Memory B cell (primary cell): ENCODE measurements around the gene THOC7.

Experiments used
- ATAC-seq: fragments of 150-1000 bp; cut with Tn5 transposase; 2 replicates; pipeline ENCODE4 v1.10.0; 2021; ENCODE audit warnings: low read depth, mild to moderate bottlenecking, moderate library complexity
- DNase-seq, 2 donors: peaks; one replicate each; pipeline ENCODE4 v3.0.0; 2022; ENCODE audit warnings: low spot score in 2 of 2
- H3K27ac Mint-ChIP-seq: one replicate; pipeline ENCODE4 v1.8.0; 2022; ENCODE audit warnings: mild to moderate bottlenecking, moderate library complexity, mixed read lengths
- H3K27me3 Mint-ChIP-seq: one replicate; pipeline ENCODE4 v1.8.0; 2022; ENCODE audit warnings: mixed read lengths
- H3K36me3 Mint-ChIP-seq: one replicate; pipeline ENCODE4 v1.8.0; 2022; ENCODE audit warnings: mild to moderate bottlenecking, mixed read lengths
- H3K4me1 Mint-ChIP-seq: one replicate; pipeline ENCODE4 v1.8.0; 2022; ENCODE audit warnings: mixed read lengths
- H3K4me3 Mint-ChIP-seq: one replicate; pipeline ENCODE4 v1.8.0; 2022; ENCODE audit warnings: mild to moderate bottlenecking, moderate library complexity, mixed read lengths
- H3K9me3 Mint-ChIP-seq: one replicate; pipeline ENCODE4 v1.8.0; 2022; ENCODE audit warnings: mixed read lengths

THOC7 gene

GRCh38 chr3:63863150-63864007 is at the start of gene THOC7, which contains the start of gene ATXN7:
THOC7 (minus strand) TSS chr3:63863805; CDS start chr3:63863790, 15 bp downstream.
ATXN7 (plus strand) TSS chr3:63863867; CDS start chr3:63912599, 48,732 bp downstream.
- H3K4me3 Mint-ChIP-seq, result peak within 1 kb of the TSS; percentile 95
- peak; percentile 60 to 74 for DNase-seq
- peak; percentile 86 for ATAC-seq
- peaks cover 28% of the 10 kb centered on the region for H3K4me1 Mint-ChIP-seq
- no peaks in the 10 kb centered on the region for H3K27me3 Mint-ChIP-seq
- H3K27ac Mint-ChIP-seq, result peak within 1 kb of the TSS; percentile 93
- no peaks in the 10 kb centered on the region for H3K9me3 Mint-ChIP-seq
- H3K36me3 Mint-ChIP-seq, result peaks cover 2% of the 10 kb centered on the region

DNA sequence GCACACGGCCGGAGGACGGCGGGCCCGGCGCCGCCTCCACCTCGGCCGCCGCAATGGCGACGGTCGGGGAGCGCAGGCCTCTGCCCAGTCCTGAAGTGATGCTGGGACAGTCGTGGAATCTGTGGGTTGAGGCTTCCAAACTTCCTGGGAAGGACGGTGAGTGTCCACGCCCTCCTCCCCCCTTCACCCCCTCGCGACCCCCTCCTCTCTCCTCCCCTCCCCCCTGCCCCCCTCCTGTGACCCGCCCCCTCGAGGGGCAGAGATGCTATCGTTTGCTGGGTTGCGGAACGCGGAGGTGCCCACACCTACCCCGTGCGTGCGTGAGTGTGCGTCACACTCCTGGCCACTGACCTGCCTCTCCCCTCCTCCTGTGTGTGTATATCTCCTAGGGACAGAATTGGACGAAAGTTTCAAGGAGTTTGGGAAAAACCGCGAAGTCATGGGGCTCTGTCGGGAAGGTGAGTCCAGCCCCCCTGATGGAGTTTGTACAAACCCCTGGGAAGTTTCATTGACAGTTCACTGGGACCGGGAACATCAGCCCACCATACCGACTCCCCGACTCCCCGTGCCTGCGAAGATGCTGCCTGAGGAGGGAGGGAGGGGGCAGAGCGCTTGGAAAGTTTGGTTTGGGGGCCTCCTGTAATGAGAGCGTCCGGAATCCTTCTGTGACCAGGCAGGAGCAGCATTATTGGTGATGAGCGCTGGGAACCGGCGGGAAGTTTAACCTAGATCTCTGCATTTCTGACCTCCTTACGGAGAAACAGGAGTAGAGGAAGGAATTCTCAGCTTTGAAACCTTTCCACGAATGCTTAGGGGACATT is 49.4 kb upstream of the THOC7 start:
- peak; percentile 36 for ATAC-seq
- H3K9me3 Mint-ChIP-seq, result no peaks in the 10 kb centered on the region
- H3K27ac Mint-ChIP-seq, result peak overlapping the region; percentile 85
- no peak for DNase-seq
- H3K4me1 Mint-ChIP-seq, result peaks cover 17% of the 10 kb centered on the region
- peak overlapping the region; percentile 91 for H3K4me3 Mint-ChIP-seq
- peaks cover 9% of the 10 kb centered on the region for H3K36me3 Mint-ChIP-seq
- H3K27me3 Mint-ChIP-seq, result no peaks in the 10 kb centered on the region

- peaks cover 3% of the 10 kb centered on the region for H3K36me3 Mint-ChIP-seq
- H3K9me3 Mint-ChIP-seq, result no peaks in the 10 kb centered on the region
- ATAC-seq (peak; percentile 65), DNase-seq (peak; percentile 61 to 76)
- peak within 1 kb of the TSS; percentile 91 for H3K4me3 Mint-ChIP-seq
- H3K27ac Mint-ChIP-seq, result peak within 1 kb of the TSS; percentile 85
- no peaks in the 10 kb centered on the region for H3K27me3 Mint-ChIP-seq
- peaks cover 14% of the 10 kb centered on the region for H3K4me1 Mint-ChIP-seq
Observed at GRCh38 chr3:63911873-63912767, 48.5 kb upstream of the THOC7 start, which contains the start of gene SCAANT1. SCAANT1 (minus strand) TSS chr3:63912383.

DNA sequence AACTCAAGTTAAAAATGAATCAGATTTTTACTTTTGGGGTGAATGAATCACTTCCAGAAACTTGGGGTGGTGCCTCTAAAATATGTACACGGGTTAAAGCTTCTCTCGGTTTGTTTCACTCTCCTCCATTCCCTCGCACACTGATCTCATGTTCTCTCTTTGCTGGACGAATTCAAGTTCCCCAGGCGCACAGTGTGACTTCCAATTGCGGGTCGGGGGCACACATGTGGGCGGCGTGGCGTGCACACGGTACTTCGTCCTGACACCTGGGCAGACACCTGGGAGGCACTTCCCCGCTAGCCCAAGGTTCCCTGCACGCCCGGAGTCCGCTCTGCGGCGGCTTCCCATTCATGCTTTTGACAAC is 47.9 kb upstream of the THOC7 start:
- Mint-ChIP-seq H3K27me3 (no peaks in the 10 kb centered on the region), H3K36me3 (peaks cover 5% of the 10 kb centered on the region), H3K4me3 (peak overlapping the region; percentile 87), H3K27ac (peak overlapping the region; percentile 85), H3K9me3 (no peaks in the 10 kb centered on the region), H3K4me1 (peaks cover 17% of the 10 kb centered on the region)
- DNase-seq, result no peak
- peak; percentile 19 for ATAC-seq

DNA sequence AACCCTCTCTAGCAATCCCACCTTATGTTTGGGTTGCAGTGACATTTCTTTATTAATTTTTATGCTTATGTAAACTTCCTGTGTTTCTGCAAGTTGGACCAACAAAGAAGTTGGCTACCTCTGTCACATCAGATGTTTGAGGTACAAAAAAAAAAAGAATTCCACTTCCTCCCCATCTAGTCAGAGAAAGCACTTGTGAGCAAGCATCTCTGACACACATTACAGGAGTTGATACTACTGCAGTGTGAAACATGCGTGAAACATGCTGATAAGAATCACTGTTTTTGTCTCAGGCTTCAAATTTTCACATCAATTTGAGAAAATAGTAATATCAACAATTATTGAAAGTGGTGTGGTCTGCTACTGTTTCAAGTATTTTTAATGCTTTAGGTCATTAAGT is 47.3 kb upstream of the THOC7 start:
- peak overlapping the region; percentile 85 for H3K27ac Mint-ChIP-seq
- DNase-seq (no peak), ATAC-seq (no peak)
- peaks cover 4% of the 10 kb centered on the region for H3K36me3 Mint-ChIP-seq
- peak overlapping the region; percentile 87 for H3K4me3 Mint-ChIP-seq
- no peaks in the 10 kb centered on the region for H3K9me3 Mint-ChIP-seq
- H3K27me3 Mint-ChIP-seq, result no peaks in the 10 kb centered on the region
- peaks cover 16% of the 10 kb centered on the region for H3K4me1 Mint-ChIP-seq

DNA sequence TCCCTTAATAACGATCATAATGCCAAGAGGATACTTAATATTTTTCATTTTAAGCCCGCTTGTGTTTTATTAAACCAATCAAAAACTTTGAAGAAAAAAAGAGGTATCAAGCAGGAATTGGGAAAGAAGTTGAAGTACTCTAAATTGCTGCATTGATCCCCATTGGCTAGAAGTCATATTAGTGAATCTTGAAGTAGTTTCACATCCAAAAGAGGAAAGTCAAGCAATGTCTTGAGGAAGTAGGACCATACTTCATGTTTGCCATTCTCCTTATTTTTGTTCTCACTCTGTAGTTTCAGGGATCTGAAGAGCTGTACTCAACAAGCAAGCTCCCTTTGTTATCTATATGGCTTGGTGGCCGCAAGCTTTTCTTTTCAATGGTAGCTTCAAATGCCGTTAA is 46.4 kb upstream of the THOC7 start:
- peaks cover 16% of the 10 kb centered on the region for H3K4me1 Mint-ChIP-seq
- no peaks in the 10 kb centered on the region for H3K27me3 Mint-ChIP-seq
- no peak overlapping the region for H3K27ac Mint-ChIP-seq
- no peak for DNase-seq
- H3K36me3 Mint-ChIP-seq, result peaks cover 4% of the 10 kb centered on the region
- H3K4me3 Mint-ChIP-seq, result no peak overlapping the region
- H3K9me3 Mint-ChIP-seq, result no peaks in the 10 kb centered on the region
- no peak for ATAC-seq

DNA sequence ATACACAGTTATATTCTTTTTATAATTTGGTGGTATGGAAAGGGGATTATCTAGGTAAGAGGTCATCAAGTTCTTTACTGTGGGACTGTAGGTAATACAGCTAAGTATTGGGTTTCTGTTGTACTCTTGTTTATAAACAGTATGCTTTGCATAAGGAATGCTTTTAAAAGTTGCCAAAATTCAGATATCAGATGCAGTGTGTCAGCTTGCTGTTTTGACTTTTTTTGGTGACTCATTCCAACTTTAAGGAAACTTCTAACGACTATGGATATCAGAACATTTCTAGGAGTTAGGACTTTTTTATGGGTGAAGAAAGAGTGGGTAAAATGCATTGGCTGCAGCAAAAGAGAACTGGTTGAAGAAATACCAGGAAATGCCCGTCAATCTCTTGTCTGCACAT is 45.8 kb upstream of the THOC7 start:
- DNase-seq (no peak), ATAC-seq (no peak)
- peaks cover 6% of the 10 kb centered on the region for H3K36me3 Mint-ChIP-seq
- no peak overlapping the region for H3K4me3 Mint-ChIP-seq
- H3K9me3 Mint-ChIP-seq, result no peaks in the 10 kb centered on the region
- H3K27ac Mint-ChIP-seq, result no peak overlapping the region
- H3K4me1 Mint-ChIP-seq, result peaks cover 16% of the 10 kb centered on the region
- no peaks in the 10 kb centered on the region for H3K27me3 Mint-ChIP-seq

- DNase-seq (no peak), ATAC-seq (no peak)
- Mint-ChIP-seq H3K4me1 (peaks cover 16% of the 10 kb centered on the region), H3K27me3 (no peaks in the 10 kb centered on the region), H3K27ac (peak overlapping the region; percentile 79), H3K36me3 (peaks cover 8% of the 10 kb centered on the region), H3K4me3 (no peak overlapping the region), H3K9me3 (no peaks in the 10 kb centered on the region)
Observed at GRCh38 chr3:63908776-63909175, 45.2 kb upstream of the THOC7 start.

DNA sequence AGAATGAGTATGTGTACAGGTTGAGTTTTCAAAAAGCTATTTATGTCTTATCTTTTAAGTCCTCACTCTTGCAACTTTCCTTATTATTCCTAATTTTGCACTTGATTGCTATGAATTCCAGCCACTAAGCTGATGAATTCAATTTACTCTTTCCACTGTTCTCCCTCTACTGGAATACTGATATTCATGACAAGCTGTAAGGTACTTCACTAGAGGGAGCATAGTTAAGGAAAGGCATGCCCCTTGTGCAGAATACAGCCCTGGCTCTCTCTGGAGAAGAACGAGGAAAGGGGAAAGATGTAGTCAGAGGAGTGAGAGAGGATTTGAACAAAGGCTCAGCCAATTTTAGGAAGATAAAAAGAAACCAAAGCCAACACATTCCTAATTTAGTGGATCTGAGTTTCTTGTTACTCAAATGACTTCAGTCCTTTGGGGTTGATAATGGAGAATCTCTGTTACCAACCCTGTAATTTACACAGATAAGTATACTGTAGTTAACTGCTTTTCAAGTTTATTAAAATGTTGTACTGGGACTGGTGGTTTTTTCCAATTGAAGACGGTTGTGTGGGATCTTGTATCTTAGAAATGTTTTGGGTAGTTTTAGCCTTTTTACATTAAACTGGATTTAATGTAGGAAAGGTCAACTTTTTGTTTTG is 44.6 kb upstream of the THOC7 start:
- Mint-ChIP-seq H3K9me3 (no peaks in the 10 kb centered on the region), H3K27ac (peak overlapping the region; percentile 79), H3K4me1 (peaks cover 16% of the 10 kb centered on the region), H3K36me3 (peaks cover 8% of the 10 kb centered on the region), H3K4me3 (no peak overlapping the region), H3K27me3 (no peaks in the 10 kb centered on the region)
- no peak for DNase-seq
- ATAC-seq, result no peak

- Mint-ChIP-seq H3K4me1 (peaks cover 11% of the 10 kb centered on the region), H3K27ac (peak overlapping the region; percentile 26), H3K27me3 (no peaks in the 10 kb centered on the region), H3K36me3 (peaks cover 14% of the 10 kb centered on the region), H3K9me3 (no peaks in the 10 kb centered on the region), H3K4me3 (no peak overlapping the region)
- ATAC-seq (no peak), DNase-seq (no peak)
Observed at GRCh38 chr3:63905731-63906620, 42.4 kb upstream of the THOC7 start.

DNA sequence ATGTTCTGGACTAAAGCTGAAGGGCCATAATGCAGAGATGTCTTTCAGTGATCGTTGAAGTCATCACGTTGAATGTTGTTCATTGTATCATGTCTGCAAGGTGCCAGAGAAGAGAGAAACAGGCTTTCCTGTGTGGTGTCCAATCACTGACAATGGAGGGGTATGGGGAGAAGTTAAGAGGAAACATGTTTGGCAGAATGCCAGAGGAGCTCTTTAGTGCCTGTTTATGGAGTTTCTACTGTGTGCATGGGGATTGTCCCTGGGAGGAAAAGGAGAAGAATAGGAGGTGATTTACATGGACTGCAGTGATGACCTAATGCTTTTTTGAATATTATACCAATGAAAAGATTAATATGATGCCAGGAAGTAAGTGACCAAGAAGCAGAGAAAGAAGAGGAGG is 36.9 kb upstream of the THOC7 start:
- Mint-ChIP-seq H3K4me3 (no peak overlapping the region), H3K9me3 (no peaks in the 10 kb centered on the region), H3K27ac (peak overlapping the region; percentile 22), H3K36me3 (peaks cover 23% of the 10 kb centered on the region), H3K27me3 (no peaks in the 10 kb centered on the region), H3K4me1 (peaks cover 13% of the 10 kb centered on the region)
- DNase-seq (no peak), ATAC-seq (no peak)

DNA sequence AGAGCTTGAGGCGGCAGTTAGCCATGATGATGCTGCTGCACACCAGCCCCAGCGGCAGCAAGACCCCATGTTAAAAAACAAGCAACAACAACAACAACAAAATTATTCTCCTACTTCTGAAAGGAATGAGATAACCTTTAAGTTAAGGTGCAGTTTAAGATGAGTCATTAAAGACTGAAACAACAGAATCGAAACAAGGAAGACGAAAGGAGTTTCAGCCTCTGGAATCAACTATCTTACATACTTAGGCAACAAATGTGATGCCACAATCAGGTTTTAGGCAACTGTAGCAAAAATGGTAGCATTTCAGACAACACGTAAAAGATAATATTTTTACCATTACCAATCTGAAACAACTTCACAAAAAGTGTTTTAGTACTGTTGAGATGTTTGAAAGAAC is 36.4 kb upstream of the THOC7 start:
- Mint-ChIP-seq H3K27me3 (no peaks in the 10 kb centered on the region), H3K4me1 (peaks cover 13% of the 10 kb centered on the region), H3K9me3 (no peaks in the 10 kb centered on the region), H3K4me3 (no peak overlapping the region), H3K27ac (no peak overlapping the region), H3K36me3 (peaks cover 23% of the 10 kb centered on the region)
- no peak for ATAC-seq
- DNase-seq, result no peak
